DND-41 (cell line): ENCODE results near the gene ITSN1.

Source experiments
- CTCF ChIP-seq: IDR thresholded peaks from 2 replicates; pipeline ENCODE4 v1.5.1; 2012; ENCODE audit warnings: borderline replicate concordance, low read length, moderate library complexity, mild to moderate bottlenecking; ENCODE audit not compliant: poor library complexity, severe bottlenecking; ENCODE audit errors: extremely low read depth
- EZH2 ChIP-seq: IDR thresholded peaks from 3 replicates; pipeline ENCODE4 v1.6.1; 2012; ENCODE audit warnings: borderline replicate concordance, low read depth, mild to moderate bottlenecking, moderate library complexity, low read length, inconsistent platforms; ENCODE audit not compliant: severe bottlenecking

- TF ChIP-seq CTCF (no peak), EZH2 (no peak)
These were observed 208.7 kb downstream of the ITSN1 start for GRCh38 chr21:33850985-33851384.
